SK-N-SH (cell line): ENCODE data around the gene GHRL. TPM values are rescaled to one million over a fixed set of nuclear protein-coding genes. Genes with fewer than 3 reads are reported as not detected.

Source experiments
- CTCF ChIA-PET: fragments of 300-600, 350-600 bp; formaldehyde crosslinking; extraction: SDS; loops from one replicate; lab custom pipeline; 2021; lab: Yijun Ruan, JAX
- POLR2A ChIA-PET: fragments of 350-600 bp; sonication (Branson Sonifier 250); formaldehyde crosslinking; extraction: SDS; loops from one replicate; lab custom pipeline; 2020; ENCODE audit warnings: antibody characterized with exemption, inconsistent platforms; lab: Yijun Ruan, JAX
- DNase-seq: peaks from one replicate; pipeline ENCODE4 v3.0.0; 2012
- H2AFZ ChIP-seq: fragments of 200-600 bp; sonication (generic); 2 replicates; pipeline ENCODE4 v1.8.1; 2016; ENCODE audit warnings: antibody characterized with exemption, mild to moderate bottlenecking, low read depth
- H3F3A ChIP-seq: fragments of 200-600 bp; sonication (generic); replicated peaks from 2 replicates; pipeline ENCODE3; 2016; ENCODE audit warnings: antibody characterized with exemption, mild to moderate bottlenecking; ENCODE audit not compliant: insufficient read depth
- H3K27ac ChIP-seq, 2 experiments: fragments of 200-500 bp in 1 of 2; fragments of 200-600 bp in 1 of 2; sonication (Bioruptor generic) in 1 of 2; sonication (generic), shearing (Covaris generic) in 1 of 2; 2 replicates each; pipeline versions ENCODE4 v1.5.1 to v1.6.1; 2014 to 2016; ENCODE audit warnings: low read depth in 2 of 2, inconsistent platforms in 1 of 2, low read length in 1 of 2, mild to moderate bottlenecking in 1 of 2, mixed read lengths in 1 of 2
- H3K27me3 ChIP-seq: fragments of 200-600 bp; sonication (generic), shearing (Covaris generic); 2 replicates; pipeline ENCODE4 v1.6.1; 2016; ENCODE audit warnings: mixed run types; ENCODE audit not compliant: insufficient read depth
- H3K36me3 ChIP-seq, 2 experiments: fragments of 200-500 bp in 1 of 2; fragments of 200-600 bp in 1 of 2; sonication (Bioruptor generic) in 1 of 2; sonication (generic) in 1 of 2; replicated peaks in 1 of 2; 2 replicates each; pipeline versions ENCODE3 to v1.5.1; 2014 to 2016; ENCODE audit warnings: low read length in 1 of 2, mild to moderate bottlenecking in 1 of 2; ENCODE audit not compliant: insufficient read depth in 2 of 2, control insufficient read depth in 1 of 2
- H3K4me1 ChIP-seq, 2 experiments: fragments of 200-500 bp in 1 of 2; fragments of 200-600 bp in 1 of 2; sonication (Bioruptor generic) in 1 of 2; sonication (generic), shearing (Covaris generic) in 1 of 2; 2 replicates each; pipeline versions ENCODE4 v1.5.1 to v1.6.1; 2014 to 2016; ENCODE audit warnings: low read depth in 1 of 2, low read length in 1 of 2, mixed run types in 1 of 2; ENCODE audit not compliant: insufficient read depth in 2 of 2, control insufficient read depth in 1 of 2
- H3K4me2 ChIP-seq: fragments of 200-600 bp; sonication (generic), shearing (Covaris generic); 2 replicates; pipeline ENCODE4 v1.6.1; 2017; ENCODE audit warnings: mixed run types
- H3K4me3 ChIP-seq, 2 experiments: fragments of 200-500 bp in 1 of 2; fragments of 200-600 bp in 1 of 2; sonication (Bioruptor generic) in 1 of 2; sonication (generic), shearing (Covaris generic) in 1 of 2; 2 replicates each; pipeline versions ENCODE4 v1.5.1 to v1.8.1; 2014 to 2016; ENCODE audit warnings: low read depth in 2 of 2, inconsistent platforms in 1 of 2, low read length in 1 of 2, mild to moderate bottlenecking in 1 of 2, mixed read lengths in 1 of 2, moderate library complexity in 1 of 2
- H3K79me2 ChIP-seq: fragments of 200-600 bp; sonication (generic); 2 replicates; pipeline ENCODE4 v1.8.1; 2017; ENCODE audit warnings: mild to moderate bottlenecking; ENCODE audit not compliant: insufficient read depth
- H3K9ac ChIP-seq: fragments of 200-600 bp; sonication (generic); 2 replicates; pipeline ENCODE4 v1.6.1; 2017; ENCODE audit warnings: mixed run types
- H3K9me2 ChIP-seq: fragments of 200-600 bp; sonication (generic); 2 replicates; pipeline ENCODE4 v1.6.1; 2017; ENCODE audit warnings: mixed run types
- H3K9me3 ChIP-seq: fragments of 200-600 bp; sonication (generic); 2 replicates; pipeline ENCODE4 v1.6.1; 2017; ENCODE audit warnings: mixed run types, mild to moderate bottlenecking, moderate library complexity
- H4K20me1 ChIP-seq: fragments of 200-600 bp; sonication (generic); 2 replicates; pipeline ENCODE4 v1.6.1; 2017; ENCODE audit warnings: mild to moderate bottlenecking, mixed run types; ENCODE audit not compliant: insufficient read depth
- ELF1 ChIP-seq: IDR thresholded peaks from 2 replicates; pipeline ENCODE4 v1.4.0; 2012
- EP300 ChIP-seq, 2 experiments: IDR thresholded peaks; 2 replicates each; pipeline versions ENCODE4 v1.4.0 to v1.6.1; 2012; ENCODE audit warnings: borderline replicate concordance in 1 of 2, low read depth in 1 of 2, low read length in 1 of 2
- EZH2phosphoT487 ChIP-seq: fragments of 200-600 bp; sonication (generic); IDR thresholded peaks from 2 replicates; pipeline ENCODE4 v1.6.1; 2017; ENCODE audit warnings: low read depth, mixed run types, mild to moderate bottlenecking, antibody characterized with exemption, moderate library complexity, borderline replicate concordance
- GABPA ChIP-seq: IDR thresholded peaks from 2 replicates; pipeline ENCODE4 v1.4.0; 2012; ENCODE audit warnings: low read depth, mild to moderate bottlenecking
- NFIC ChIP-seq: IDR thresholded peaks from 2 replicates; pipeline ENCODE4 v1.4.0; 2012; ENCODE audit warnings: borderline replicate concordance
- NRF1 ChIP-seq: IDR thresholded peaks from 2 replicates; pipeline ENCODE4 v1.6.1; 2012; ENCODE audit warnings: low read depth, mild to moderate bottlenecking, low read length
- TAF1 ChIP-seq: IDR thresholded peaks from 2 replicates; pipeline ENCODE4 v1.6.1; 2012; ENCODE audit warnings: low read depth, mild to moderate bottlenecking, low read length, moderate library complexity, borderline replicate concordance
- TCF12 ChIP-seq: IDR thresholded peaks from 2 replicates; pipeline ENCODE4 v1.4.0; 2012
- YY1 ChIP-seq: IDR thresholded peaks from 2 replicates; pipeline ENCODE4 v1.4.0; 2012; ENCODE audit warnings: low read depth, mild to moderate bottlenecking
- WGBS: methylation state at CpG from one replicate; pipeline ENCODE4 v1.1.6; 2017; ENCODE audit warnings: low lambda C conversion rate; 5-methylcytosine and 5-hydroxymethylcytosine counted together
- polyA plus RNA-seq, 3 experiments: library from polyadenylated mRNA; depleted of rRNA; stranded (reverse); fragments of >200 nt; gene quantifications; 2 replicates each; pipeline ENCODE4 v1.2.3, GENCODE V29; 2012
- TF ChIP-seq, protein P1 (sequence below): IDR thresholded peaks from 2 replicates; pipeline ENCODE4 v1.4.0; 2012; ENCODE audit warnings: low read depth, borderline replicate concordance
- TF ChIP-seq, protein P2 (sequence below): fragments of 200-600 bp; sonication (generic); IDR thresholded peaks from 2 replicates; pipeline ENCODE4 v1.6.1; 2017; ENCODE audit warnings: antibody characterized with exemption, mild to moderate bottlenecking, moderate library complexity
- TF ChIP-seq, protein P3 (sequence below): IDR thresholded peaks from 2 replicates; pipeline ENCODE4 v1.6.1; 2012; ENCODE audit warnings: mild to moderate bottlenecking, low read depth, low read length, moderate library complexity
- TF ChIP-seq, protein P4 (sequence below): IDR thresholded peaks from 2 replicates; pipeline ENCODE4; 2012

GHRL gene
- polyA plus RNA-seq, 1 of the 3 experiments (the other 2 are of a cell fraction), result not detected

DNA sequence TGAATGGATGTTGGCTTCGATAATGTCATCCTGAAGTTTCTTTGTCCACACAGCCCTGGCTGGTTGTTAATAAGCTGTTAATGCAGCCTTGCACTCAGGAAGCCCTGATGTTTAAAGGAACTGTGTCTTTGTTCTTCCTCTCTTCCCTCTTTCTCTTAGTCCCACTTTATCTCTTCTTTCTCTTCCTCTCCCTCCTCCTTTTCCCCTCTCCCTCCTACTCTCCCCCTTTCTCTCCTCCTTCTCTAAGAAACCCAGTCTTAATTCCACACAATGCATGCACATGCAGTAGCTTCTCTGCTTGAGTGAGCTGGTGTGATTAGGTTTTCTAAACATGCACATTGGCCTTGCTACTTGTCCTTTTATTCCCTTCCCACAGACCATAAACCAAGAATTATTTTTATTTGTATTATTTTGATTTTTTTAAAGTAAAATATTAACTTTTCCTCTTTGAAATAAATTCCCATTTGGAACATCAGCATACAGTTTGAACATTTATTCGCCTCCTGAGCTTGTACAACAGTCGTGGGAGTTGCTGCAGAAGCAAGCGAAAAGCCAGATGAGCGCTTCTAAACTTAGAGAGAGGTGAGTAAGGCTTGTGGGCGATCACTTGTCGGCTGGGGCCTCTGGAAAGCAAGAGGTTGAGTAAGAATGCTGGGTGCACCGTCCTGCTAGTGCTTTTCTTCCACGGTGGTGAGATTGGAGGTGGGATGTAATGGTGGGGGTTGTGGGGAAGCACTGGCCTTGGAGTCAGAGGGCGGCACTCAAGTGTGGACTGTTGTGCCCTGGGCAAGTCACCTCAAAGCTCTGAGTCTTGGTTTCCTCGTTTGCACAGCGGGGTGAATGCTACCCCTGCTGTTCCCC lies 7.2 kb downstream of the GHRL start:
- H3K27ac ChIP-seq, result no peak overlapping the region

DNA sequence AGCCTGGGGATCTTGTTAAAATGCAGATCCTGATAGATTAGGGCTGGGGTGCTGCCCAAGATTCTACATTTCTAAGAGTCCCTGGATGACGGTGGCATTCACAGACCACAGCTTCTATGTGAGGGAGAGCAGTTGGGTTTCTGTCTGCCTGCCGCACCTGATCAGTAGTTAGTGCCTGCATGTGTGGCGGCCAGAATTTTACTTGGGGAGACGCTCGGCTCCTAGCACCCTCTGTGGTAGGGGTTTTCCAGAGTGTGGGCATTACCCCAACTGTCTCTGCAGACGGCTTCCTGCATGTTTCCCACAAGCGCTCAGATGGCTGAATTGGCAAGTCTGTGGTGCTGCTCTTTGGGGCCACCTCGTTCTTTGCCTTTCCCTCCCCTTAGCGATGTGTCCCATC lies 8.3 kb downstream of the GHRL start:
- CTCF ChIA-PET, result no interaction called here
- Histone ChIP-seq H3K4me1 (peaks cover 6 to 17% of the 10 kb centered on the region in 2 experiments; a peak in 2 of 4 replicates), H3K4me3 (no peak overlapping the region), H3F3A (peaks cover 4% of the 10 kb centered on the region), H3K79me2 (no peaks in the 10 kb centered on the region), H3K4me2 (no peak overlapping the region), H3K27me3 (no peaks in the 10 kb centered on the region), H2AFZ (no peak overlapping the region), H4K20me1 (no peaks in the 10 kb centered on the region), H3K9me3 (no peaks in the 10 kb centered on the region), H3K36me3 (peaks cover 30 to 39% of the 10 kb centered on the region in 2 experiments), H3K27ac (no peak overlapping the region), H3K9ac (no peak overlapping the region), H3K9me2 (no peaks in the 10 kb centered on the region)
- no peak for DNase-seq
- POLR2A ChIA-PET, result interaction anchor here (1.0 kb wide), 1 partner anchor 369 kb away, joined by 4 read pairs; no protein-coding TSS in a partner anchor
- 97% methylated on average over 6 of the region's 9 CpGs for WGBS
- TF ChIP-seq, protein P1, sequence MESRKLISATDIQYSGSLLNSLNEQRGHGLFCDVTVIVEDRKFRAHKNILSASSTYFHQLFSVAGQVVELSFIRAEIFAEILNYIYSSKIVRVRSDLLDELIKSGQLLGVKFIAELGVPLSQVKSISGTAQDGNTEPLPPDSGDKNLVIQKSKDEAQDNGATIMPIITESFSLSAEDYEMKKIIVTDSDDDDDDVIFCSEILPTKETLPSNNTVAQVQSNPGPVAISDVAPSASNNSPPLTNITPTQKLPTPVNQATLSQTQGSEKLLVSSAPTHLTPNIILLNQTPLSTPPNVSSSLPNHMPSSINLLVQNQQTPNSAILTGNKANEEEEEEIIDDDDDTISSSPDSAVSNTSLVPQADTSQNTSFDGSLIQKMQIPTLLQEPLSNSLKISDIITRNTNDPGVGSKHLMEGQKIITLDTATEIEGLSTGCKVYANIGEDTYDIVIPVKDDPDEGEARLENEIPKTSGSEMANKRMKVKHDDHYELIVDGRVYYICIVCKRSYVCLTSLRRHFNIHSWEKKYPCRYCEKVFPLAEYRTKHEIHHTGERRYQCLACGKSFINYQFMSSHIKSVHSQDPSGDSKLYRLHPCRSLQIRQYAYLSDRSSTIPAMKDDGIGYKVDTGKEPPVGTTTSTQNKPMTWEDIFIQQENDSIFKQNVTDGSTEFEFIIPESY, result no peak
- TF ChIP-seq TCF12 (no peak), ELF1 (no peak), EZH2phosphoT487 (no peak), NRF1 (no peak), GABPA (no peak), NFIC (no peak)
- TF ChIP-seq, protein P2, sequence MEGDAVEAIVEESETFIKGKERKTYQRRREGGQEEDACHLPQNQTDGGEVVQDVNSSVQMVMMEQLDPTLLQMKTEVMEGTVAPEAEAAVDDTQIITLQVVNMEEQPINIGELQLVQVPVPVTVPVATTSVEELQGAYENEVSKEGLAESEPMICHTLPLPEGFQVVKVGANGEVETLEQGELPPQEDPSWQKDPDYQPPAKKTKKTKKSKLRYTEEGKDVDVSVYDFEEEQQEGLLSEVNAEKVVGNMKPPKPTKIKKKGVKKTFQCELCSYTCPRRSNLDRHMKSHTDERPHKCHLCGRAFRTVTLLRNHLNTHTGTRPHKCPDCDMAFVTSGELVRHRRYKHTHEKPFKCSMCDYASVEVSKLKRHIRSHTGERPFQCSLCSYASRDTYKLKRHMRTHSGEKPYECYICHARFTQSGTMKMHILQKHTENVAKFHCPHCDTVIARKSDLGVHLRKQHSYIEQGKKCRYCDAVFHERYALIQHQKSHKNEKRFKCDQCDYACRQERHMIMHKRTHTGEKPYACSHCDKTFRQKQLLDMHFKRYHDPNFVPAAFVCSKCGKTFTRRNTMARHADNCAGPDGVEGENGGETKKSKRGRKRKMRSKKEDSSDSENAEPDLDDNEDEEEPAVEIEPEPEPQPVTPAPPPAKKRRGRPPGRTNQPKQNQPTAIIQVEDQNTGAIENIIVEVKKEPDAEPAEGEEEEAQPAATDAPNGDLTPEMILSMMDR, result no peak
- TF ChIP-seq, protein P3, sequence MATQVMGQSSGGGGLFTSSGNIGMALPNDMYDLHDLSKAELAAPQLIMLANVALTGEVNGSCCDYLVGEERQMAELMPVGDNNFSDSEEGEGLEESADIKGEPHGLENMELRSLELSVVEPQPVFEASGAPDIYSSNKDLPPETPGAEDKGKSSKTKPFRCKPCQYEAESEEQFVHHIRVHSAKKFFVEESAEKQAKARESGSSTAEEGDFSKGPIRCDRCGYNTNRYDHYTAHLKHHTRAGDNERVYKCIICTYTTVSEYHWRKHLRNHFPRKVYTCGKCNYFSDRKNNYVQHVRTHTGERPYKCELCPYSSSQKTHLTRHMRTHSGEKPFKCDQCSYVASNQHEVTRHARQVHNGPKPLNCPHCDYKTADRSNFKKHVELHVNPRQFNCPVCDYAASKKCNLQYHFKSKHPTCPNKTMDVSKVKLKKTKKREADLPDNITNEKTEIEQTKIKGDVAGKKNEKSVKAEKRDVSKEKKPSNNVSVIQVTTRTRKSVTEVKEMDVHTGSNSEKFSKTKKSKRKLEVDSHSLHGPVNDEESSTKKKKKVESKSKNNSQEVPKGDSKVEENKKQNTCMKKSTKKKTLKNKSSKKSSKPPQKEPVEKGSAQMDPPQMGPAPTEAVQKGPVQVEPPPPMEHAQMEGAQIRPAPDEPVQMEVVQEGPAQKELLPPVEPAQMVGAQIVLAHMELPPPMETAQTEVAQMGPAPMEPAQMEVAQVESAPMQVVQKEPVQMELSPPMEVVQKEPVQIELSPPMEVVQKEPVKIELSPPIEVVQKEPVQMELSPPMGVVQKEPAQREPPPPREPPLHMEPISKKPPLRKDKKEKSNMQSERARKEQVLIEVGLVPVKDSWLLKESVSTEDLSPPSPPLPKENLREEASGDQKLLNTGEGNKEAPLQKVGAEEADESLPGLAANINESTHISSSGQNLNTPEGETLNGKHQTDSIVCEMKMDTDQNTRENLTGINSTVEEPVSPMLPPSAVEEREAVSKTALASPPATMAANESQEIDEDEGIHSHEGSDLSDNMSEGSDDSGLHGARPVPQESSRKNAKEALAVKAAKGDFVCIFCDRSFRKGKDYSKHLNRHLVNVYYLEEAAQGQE, result no peak

More for the DNA sequence above, 7.2 kb downstream of the GHRL start:
- Histone ChIP-seq H3K79me2 (no peaks in the 10 kb centered on the region), H2AFZ (no peak overlapping the region), H3K4me1 (peaks cover 6 to 17% of the 10 kb centered on the region in 2 experiments; a peak in 2 of 4 replicates), H3K4me2 (no peak overlapping the region), H3K9ac (no peak overlapping the region), H3K36me3 (peaks cover 29 to 32% of the 10 kb centered on the region in 2 experiments), H3F3A (peaks cover 4% of the 10 kb centered on the region), H3K27me3 (no peaks in the 10 kb centered on the region), H3K9me3 (no peaks in the 10 kb centered on the region), H3K9me2 (no peaks in the 10 kb centered on the region), H3K4me3 (no peak overlapping the region), H4K20me1 (no peaks in the 10 kb centered on the region)
- 93% methylated on average over 12 of the region's 12 CpGs for WGBS
- no peak for TF ChIP-seq EP300 (IDR thresholded peaks at IDR 0.05; ENCODE audit: borderline replicate concordance in 1 of 2, low read depth in 1 of 2, low read length in 1 of 2)
- TF ChIP-seq, protein P4, sequence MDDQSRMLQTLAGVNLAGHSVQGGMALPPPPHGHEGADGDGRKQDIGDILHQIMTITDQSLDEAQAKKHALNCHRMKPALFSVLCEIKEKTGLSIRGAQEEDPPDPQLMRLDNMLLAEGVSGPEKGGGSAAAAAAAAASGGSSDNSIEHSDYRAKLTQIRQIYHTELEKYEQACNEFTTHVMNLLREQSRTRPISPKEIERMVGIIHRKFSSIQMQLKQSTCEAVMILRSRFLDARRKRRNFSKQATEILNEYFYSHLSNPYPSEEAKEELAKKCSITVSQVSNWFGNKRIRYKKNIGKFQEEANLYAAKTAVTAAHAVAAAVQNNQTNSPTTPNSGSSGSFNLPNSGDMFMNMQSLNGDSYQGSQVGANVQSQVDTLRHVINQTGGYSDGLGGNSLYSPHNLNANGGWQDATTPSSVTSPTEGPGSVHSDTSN, result no peak
- TF ChIP-seq, protein P1, result no peak
- no peak for TF ChIP-seq TAF1
- TF ChIP-seq YY1, result no peak
- POLR2A ChIA-PET, result interaction anchor here (1.0 kb wide), 1 partner anchor 370 kb away, joined by 4 read pairs; no protein-coding TSS in a partner anchor
- CTCF ChIA-PET, result interaction anchor here (0.6 to 2.5 kb wide), 7 partner anchors 14 to 334 kb away, joined by 3 to 8 read pairs (median 5); no protein-coding TSS in a partner anchor
- DNase-seq, result no peak
